ENCODE results near the gene TPH2.

Gene TPH2

GRCh38 chr12:71945883-71946282, 7.2 kb downstream of the TPH2 start:
- no peak overlapping the region for H3K4me3 ChIP-seq (ENCODE audit: low read depth, low read length)
- in situ Hi-C loops (cut with HindIII; ENCODE audit: low sequenced_read_pairs): no loop called here
- TF ChIP-seq CTCF (IDR thresholded peaks at IDR 0.05; ENCODE audit: low read depth, low read length, missing control alignments): no peak
- DNase-seq (ENCODE audit: low read depth): no peak

- no peak overlapping the region for H3K4me3 ChIP-seq (ENCODE audit: low read depth, low read length)
- TF ChIP-seq CTCF (IDR thresholded peaks at IDR 0.05; ENCODE audit: low read depth, low read length, missing control alignments): no peak
- in situ Hi-C loops (cut with HindIII; ENCODE audit: low sequenced_read_pairs): no loop called here
- DNase-seq (ENCODE audit: low read depth): peak; percentile 4
These were observed 9.0 kb downstream of the TPH2 start for GRCh38 chr12:71947645-71948105.

- TF ChIP-seq CTCF (IDR thresholded peaks at IDR 0.05; ENCODE audit: low read depth, low read length, missing control alignments): no peak
- no peak for DNase-seq (ENCODE audit: low read depth)
- in situ Hi-C loops (cut with HindIII; ENCODE audit: low sequenced_read_pairs): no loop called here
- H3K4me3 ChIP-seq (ENCODE audit: low read depth, low read length): no peak overlapping the region
These were observed 9.7 kb downstream of the TPH2 start for GRCh38 chr12:71948390-71948789.

- in situ Hi-C loops (cut with HindIII; ENCODE audit: low sequenced_read_pairs): no loop called here
- no peak for TF ChIP-seq CTCF (IDR thresholded peaks at IDR 0.05; ENCODE audit: low read depth, low read length, missing control alignments)
- H3K4me3 ChIP-seq (ENCODE audit: low read depth, low read length): no peak overlapping the region
- DNase-seq (ENCODE audit: low read depth): no peak
These were observed 11.0 kb downstream of the TPH2 start for GRCh38 chr12:71949646-71950045.

GRCh38 chr12:71950404-71950803, 11.8 kb downstream of the TPH2 start:
- in situ Hi-C loops (cut with HindIII; ENCODE audit: low sequenced_read_pairs): no loop called here
- no peak for DNase-seq (ENCODE audit: low read depth)
- no peak overlapping the region for H3K4me3 ChIP-seq (ENCODE audit: low read depth, low read length)
- no peak for TF ChIP-seq CTCF (IDR thresholded peaks at IDR 0.05; ENCODE audit: low read depth, low read length, missing control alignments)

- TF ChIP-seq CTCF (IDR thresholded peaks at IDR 0.05; ENCODE audit: low read depth, low read length, missing control alignments): no peak
- in situ Hi-C loops (cut with HindIII; ENCODE audit: low sequenced_read_pairs): no loop called here
- no peak for DNase-seq (ENCODE audit: low read depth)
- H3K4me3 ChIP-seq (ENCODE audit: low read depth, low read length): no peak overlapping the region
These were observed 12.2 kb downstream of the TPH2 start for GRCh38 chr12:71950819-71951218.

Data from astrocyte of the cerebellum (primary cell).